DOHH2 (cell line): ENCODE data around the gene CFAP44.

Experiments
- H3F3A ChIP-seq: fragments of 200-600 bp; sonication (generic), shearing (Covaris generic); 2 replicates; pipeline ENCODE4 v1.6.0; 2016; ENCODE audit warnings: antibody characterized with exemption, mild to moderate bottlenecking; ENCODE audit not compliant: control insufficient read depth, insufficient read depth
- H3K27ac ChIP-seq: fragments of 200-600 bp; sonication (generic); 2 replicates; pipeline ENCODE4 v1.5.1; 2014; ENCODE audit warnings: low read depth, mild to moderate bottlenecking, low read length, moderate library complexity
- H3K27me3 ChIP-seq: fragments of 200-600 bp; sonication (generic); 2 replicates; pipeline ENCODE4 v1.6.1; 2014; ENCODE audit warnings: mild to moderate bottlenecking, low read length, mixed read lengths; ENCODE audit not compliant: control insufficient read depth
- H3K36me3 ChIP-seq: fragments of 200-600 bp; sonication (generic); 2 replicates; pipeline ENCODE4 v1.6.1; 2014; ENCODE audit warnings: mild to moderate bottlenecking, low read length, moderate library complexity, mixed read lengths; ENCODE audit not compliant: control insufficient read depth
- H3K4me1 ChIP-seq: fragments of 200-600 bp; sonication (generic); 2 replicates; pipeline ENCODE4 v1.6.1; 2014; ENCODE audit warnings: mild to moderate bottlenecking, low read length, mixed read lengths; ENCODE audit not compliant: control insufficient read depth
- H3K4me2 ChIP-seq: fragments of 200-600 bp; sonication (generic); 2 replicates; pipeline ENCODE4 v1.6.0; 2014; ENCODE audit warnings: mild to moderate bottlenecking, low read length, moderate library complexity
- H3K4me3 ChIP-seq: fragments of 200-600 bp; sonication (generic); 2 replicates; pipeline ENCODE4 v1.5.1; 2014; ENCODE audit warnings: mild to moderate bottlenecking, low read length, mixed read lengths
- H3K79me2 ChIP-seq: fragments of 200-600 bp; sonication (generic); 2 replicates; pipeline ENCODE4 v1.6.1; 2014; ENCODE audit warnings: mild to moderate bottlenecking, low read length, mixed read lengths; ENCODE audit not compliant: control insufficient read depth
- H3K9me2 ChIP-seq: fragments of 200-600 bp; sonication (generic); replicated peaks from 2 replicates; pipeline ENCODE4 v1.6.1; 2014; ENCODE audit warnings: mild to moderate bottlenecking, low read length, mixed read lengths; ENCODE audit not compliant: control insufficient read depth
- H3K9me3 ChIP-seq: fragments of 200-600 bp; sonication (generic); 2 replicates; pipeline ENCODE4 v1.6.1; 2014; ENCODE audit warnings: antibody characterized with exemption, low read length, mixed read lengths; ENCODE audit not compliant: control insufficient read depth, insufficient read depth
- H4K20me1 ChIP-seq: fragments of 200-600 bp; sonication (generic); 2 replicates; pipeline ENCODE4 v1.6.0; 2014; ENCODE audit warnings: low read depth, mild to moderate bottlenecking, antibody characterized with exemption, low read length, moderate library complexity; ENCODE audit not compliant: control insufficient read depth, insufficient read depth
- CTCF ChIP-seq: fragments of 200-600 bp; sonication (generic); IDR thresholded peaks from one replicate; pipeline ENCODE4 v1.5.1; 2014; ENCODE audit warnings: antibody characterized with exemption, mild to moderate bottlenecking, low read depth, low read length; ENCODE audit not compliant: poor library complexity, severe bottlenecking
- EZH2phosphoT487 ChIP-seq: fragments of 200-600 bp; sonication (generic); IDR thresholded peaks from 2 replicates; pipeline ENCODE4 v1.6.1; 2017; ENCODE audit warnings: borderline replicate concordance, mild to moderate bottlenecking, antibody characterized with exemption, low read length, moderate library complexity, mixed read lengths

Gene CFAP44

GRCh38 chr3:113454057-113454456 lies 12.8 kb upstream of the CFAP44 start:
- no peak for TF ChIP-seq EZH2phosphoT487
- Histone ChIP-seq H3K9me3 (no peaks in the 10 kb centered on the region), H3K79me2 (no peaks in the 10 kb centered on the region), H3K27ac (no peak overlapping the region), H3K4me3 (no peak overlapping the region), H3K4me2 (no peak overlapping the region), H3K27me3 (no peaks in the 10 kb centered on the region), H3F3A (no peaks in the 10 kb centered on the region), H4K20me1 (no peaks in the 10 kb centered on the region), H3K36me3 (peaks cover 31% of the 10 kb centered on the region), H3K4me1 (no peaks in the 10 kb centered on the region), H3K9me2 (no peaks in the 10 kb centered on the region)

GRCh38 chr3:113450911-113451310 lies 9.6 kb upstream of the CFAP44 start:
- Histone ChIP-seq H3F3A (no peaks in the 10 kb centered on the region), H4K20me1 (no peaks in the 10 kb centered on the region), H3K79me2 (no peaks in the 10 kb centered on the region), H3K27me3 (no peaks in the 10 kb centered on the region), H3K27ac (no peak overlapping the region), H3K4me1 (no peaks in the 10 kb centered on the region), H3K36me3 (peaks cover 37% of the 10 kb centered on the region), H3K9me2 (no peaks in the 10 kb centered on the region), H3K9me3 (no peaks in the 10 kb centered on the region), H3K4me3 (no peak overlapping the region), H3K4me2 (no peak overlapping the region)
- no peak for TF ChIP-seq EZH2phosphoT487
- TF ChIP-seq CTCF, result no peak

GRCh38 chr3:113439606-113440005 lies 1.7 kb downstream of the CFAP44 start:
- Histone ChIP-seq H3K4me1 (no peaks in the 10 kb centered on the region), H3K79me2 (no peaks in the 10 kb centered on the region), H3K27ac (no peak overlapping the region), H3K9me2 (no peaks in the 10 kb centered on the region), H3K36me3 (peaks cover 11% of the 10 kb centered on the region; the same call in 1 of the 2 replicates), H3K4me2 (no peak overlapping the region), H3K27me3 (no peaks in the 10 kb centered on the region), H3K4me3 (no peak overlapping the region), H3K9me3 (no peaks in the 10 kb centered on the region), H3F3A (no peaks in the 10 kb centered on the region), H4K20me1 (no peaks in the 10 kb centered on the region)
- TF ChIP-seq CTCF (no peak), EZH2phosphoT487 (no peak)

- Histone ChIP-seq H3K9me2 (no peaks in the 10 kb centered on the region), H3K9me3 (no peaks in the 10 kb centered on the region), H3K36me3 (peaks cover 9% of the 10 kb centered on the region; the same call in 1 of the 2 replicates), H4K20me1 (no peaks in the 10 kb centered on the region), H3K4me2 (no peak overlapping the region), H3K4me3 (no peak overlapping the region), H3K4me1 (no peaks in the 10 kb centered on the region), H3K27me3 (no peaks in the 10 kb centered on the region), H3K79me2 (no peaks in the 10 kb centered on the region), H3F3A (no peaks in the 10 kb centered on the region), H3K27ac (no peak overlapping the region)
- TF ChIP-seq CTCF (no peak), EZH2phosphoT487 (no peak)
Measured at GRCh38 chr3:113438224-113438623, 3.1 kb downstream of the CFAP44 start.
